HFFc6 (cell line): ENCODE measurements around the gene TEDC1. TPM values are rescaled to one million over a fixed set of nuclear protein-coding genes. Genes with fewer than 3 reads are reported as not detected.
A peak's percentile ranks its signal among the peaks of the same experiment; 100 is the strongest.

Source experiments
- DNase-seq: peaks from one replicate; pipeline ENCODE4 v3.0.0-alpha.2; 2018
- H3K27ac Mint-ChIP-seq: 2 replicates; pipeline ENCODE4 v1.8.0; 2020; ENCODE audit warnings: mild to moderate bottlenecking, mixed read lengths
- H3K27me3 Mint-ChIP-seq: 2 replicates; pipeline ENCODE4 v1.8.0; 2021; ENCODE audit warnings: mild to moderate bottlenecking, moderate library complexity, mixed read lengths; ENCODE audit not compliant: insufficient read depth
- H3K36me3 Mint-ChIP-seq: 2 replicates; pipeline ENCODE4 v1.8.0; 2021; ENCODE audit warnings: low read depth, mixed read lengths
- H3K4me1 Mint-ChIP-seq: 2 replicates; pipeline ENCODE4 v1.8.0; 2020; ENCODE audit warnings: low read depth, mixed read lengths
- H3K4me3 Mint-ChIP-seq: 2 replicates; pipeline ENCODE4 v1.8.0; 2020; ENCODE audit warnings: mild to moderate bottlenecking, moderate library complexity, mixed read lengths
- H3K9me3 Mint-ChIP-seq: 2 replicates; pipeline ENCODE4 v1.8.0; 2020; ENCODE audit warnings: mild to moderate bottlenecking, mixed read lengths
- CTCF ChIP-seq: fragments of 200-600 bp; sonication (generic); IDR thresholded peaks from 2 replicates; pipeline ENCODE4 v1.5.0; 2021; ENCODE audit warnings: antibody characterized with exemption, mild to moderate bottlenecking
- total RNA-seq, 6 experiments: library from RNA; stranded (reverse); fragmentation: NEBNext Ultra II Directional; extraction: Animal tissue kit (Norgen Biotek cat#: 25700); gene quantifications; 2 replicates in 1 of 6; 3 replicates in 5 of 6; pipeline ENCODE4 v1.2.3, GENCODE V29; 2021

Gene TEDC1
- total RNA-seq, 6 experiments from 2014 or later = 9.1 to 12.9 (median 12.7) TPM

- Mint-ChIP-seq H3K9me3 (no peaks in the 10 kb centered on the region), H3K4me3 (no peak overlapping the region), H3K36me3 (no peaks in the 10 kb centered on the region), H3K27me3 (peaks cover 19% of the 10 kb centered on the region), H3K4me1 (no peaks in the 10 kb centered on the region), H3K27ac (no peak overlapping the region)
- TF ChIP-seq CTCF = no peak
- DNase-seq = no peak
Measured at GRCh38 chr14:105531894-105532623, 41.0 kb downstream of the TEDC1 start.

DNA sequence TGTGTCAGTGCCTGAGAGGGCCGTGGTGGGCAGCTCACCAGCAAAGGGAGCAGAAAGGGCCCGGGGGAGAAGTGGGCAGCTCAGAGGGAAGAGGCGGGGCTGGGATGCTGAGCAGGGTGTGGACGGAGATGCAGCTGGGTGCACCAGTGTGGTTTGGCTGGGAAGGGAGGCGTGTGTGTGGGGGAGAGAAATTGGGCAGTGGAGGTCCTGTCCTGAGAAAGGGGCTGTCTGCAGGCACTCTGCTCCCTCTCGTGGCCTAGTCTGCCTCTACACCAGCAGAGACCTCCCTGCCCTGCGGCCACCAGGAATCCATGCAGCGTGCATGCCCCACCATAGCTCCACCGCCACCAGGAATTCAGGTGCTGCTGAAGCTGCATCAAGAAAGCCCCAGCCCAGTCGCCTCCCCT, 41.7 kb downstream of the TEDC1 start:
- TF ChIP-seq CTCF = peak; percentile 63
- H3K9me3 Mint-ChIP-seq = no peaks in the 10 kb centered on the region
- H3K27me3 Mint-ChIP-seq = peaks cover 20% of the 10 kb centered on the region
- H3K4me1 Mint-ChIP-seq = no peaks in the 10 kb centered on the region
- no peaks in the 10 kb centered on the region for H3K36me3 Mint-ChIP-seq
- no peak overlapping the region for H3K27ac Mint-ChIP-seq
- no peak overlapping the region for H3K4me3 Mint-ChIP-seq
- no peak for DNase-seq

GRCh38 chr14:105533391-105533790, 42.3 kb downstream of the TEDC1 start:
- H3K4me3 Mint-ChIP-seq = no peak overlapping the region
- H3K27ac Mint-ChIP-seq = no peak overlapping the region
- DNase-seq = no peak
- peaks cover 20% of the 10 kb centered on the region for H3K27me3 Mint-ChIP-seq
- no peak for TF ChIP-seq CTCF
- no peaks in the 10 kb centered on the region for H3K9me3 Mint-ChIP-seq
- H3K36me3 Mint-ChIP-seq = no peaks in the 10 kb centered on the region
- no peaks in the 10 kb centered on the region for H3K4me1 Mint-ChIP-seq

GRCh38 chr14:105533811-105534498, 42.9 kb downstream of the TEDC1 start:
- Mint-ChIP-seq H3K4me3 (no peak overlapping the region), H3K27ac (no peak overlapping the region), H3K4me1 (no peaks in the 10 kb centered on the region), H3K36me3 (no peaks in the 10 kb centered on the region), H3K9me3 (no peaks in the 10 kb centered on the region), H3K27me3 (peaks cover 20% of the 10 kb centered on the region)
- no peak for DNase-seq
- no peak for TF ChIP-seq CTCF

GRCh38 chr14:105534586-105534985, 43.5 kb downstream of the TEDC1 start:
- H3K36me3 Mint-ChIP-seq = no peaks in the 10 kb centered on the region
- H3K4me3 Mint-ChIP-seq = no peak overlapping the region
- no peak overlapping the region for H3K27ac Mint-ChIP-seq
- no peak for TF ChIP-seq CTCF
- no peaks in the 10 kb centered on the region for H3K4me1 Mint-ChIP-seq
- H3K9me3 Mint-ChIP-seq = no peaks in the 10 kb centered on the region
- DNase-seq = no peak
- peaks cover 20% of the 10 kb centered on the region for H3K27me3 Mint-ChIP-seq
